H1 (cell line): ENCODE data around the gene TBC1D9. TPM values are rescaled to one million over a fixed set of nuclear protein-coding genes. Genes with fewer than 3 reads are reported as not detected.

Experiments used
- CTCF ChIA-PET: fragments of 300-600 bp; sonication (Branson Sonifier 250); formaldehyde crosslinking; loops from one replicate; lab custom pipeline; 2021; ENCODE audit not compliant: partially characterized antibody; lab: Charles Lee
- POLR2A ChIA-PET: fragments of 300-600 bp; sonication (Branson Sonifier 250); formaldehyde crosslinking; loops from one replicate; lab custom pipeline; 2021; ENCODE audit warnings: inconsistent platforms; ENCODE audit not compliant: partially characterized antibody; lab: Charles Lee
- DNase-seq, 2 experiments: peaks; one replicate each; pipeline versions ENCODE4 v3.0.0 to v3.0.0-alpha.2; 2010 to 2022; ENCODE audit warnings: low spot score in 2 of 2, low read depth in 1 of 2, mixed read lengths in 1 of 2
- FAIRE-seq: peaks from 2 replicates; lab custom pipeline; 2011; peaks lifted over from hg19 to GRCh38; lab: Jason Lieb, UNC
- H2AFZ ChIP-seq: 2 replicates; pipeline ENCODE4 v1.8.1; 2012; ENCODE audit warnings: low read length, inconsistent platforms
- H2AK5ac ChIP-seq: 2 replicates; pipeline ENCODE4 v1.6.1; 2013; ENCODE audit warnings: low read depth, low read length
- H2BK120ac ChIP-seq: replicated peaks from 2 replicates; pipeline ENCODE3; 2013; ENCODE audit warnings: low read depth, low read length, inconsistent platforms
- H2BK12ac ChIP-seq: 2 replicates; pipeline ENCODE4 v1.6.1; 2013; ENCODE audit warnings: low read depth, low read length
- H2BK15ac ChIP-seq: 2 replicates; pipeline ENCODE4 v1.6.1; 2013; ENCODE audit warnings: low read length
- H2BK20ac ChIP-seq: 2 replicates; pipeline ENCODE4 v1.6.1; 2013; ENCODE audit warnings: low read length
- H2BK5ac ChIP-seq: 2 replicates; pipeline ENCODE4 v1.6.1; 2013; ENCODE audit warnings: low read depth, low read length
- H3K14ac ChIP-seq: 2 replicates; pipeline ENCODE4 v1.6.1; 2013; ENCODE audit warnings: inconsistent platforms; ENCODE audit not compliant: insufficient read length
- H3K18ac ChIP-seq: 2 replicates; pipeline ENCODE4 v1.6.1; 2013; ENCODE audit warnings: low read length; ENCODE audit errors: extremely low read depth
- H3K23ac ChIP-seq: 2 replicates; pipeline ENCODE4 v1.6.1; 2013; ENCODE audit warnings: inconsistent platforms; ENCODE audit not compliant: insufficient read length
- H3K23me2 ChIP-seq: 2 replicates; pipeline ENCODE4 v1.6.1; 2013; ENCODE audit warnings: low read depth, low read length
- H3K27ac ChIP-seq: 2 replicates; pipeline ENCODE4 v1.6.1; 2011; ENCODE audit warnings: low read depth, low read length, inconsistent platforms
- H3K27me3 ChIP-seq, 4 experiments: replicated peaks in 1 of 4; 1 replicate in 1 of 4; 2 replicates in 3 of 4; pipeline versions ENCODE4 v1.6.1 to v1.8.1; 2011 to 2013; ENCODE audit warnings: low read length in 3 of 4, mild to moderate bottlenecking in 3 of 4, inconsistent platforms in 2 of 4, mixed read lengths in 2 of 4, moderate library complexity in 1 of 4; ENCODE audit not compliant: control insufficient read depth in 3 of 4, insufficient read depth in 3 of 4; ENCODE audit errors: extremely low read depth in 1 of 4
- H3K36me3 ChIP-seq, 4 experiments: 2 replicates each; pipeline versions ENCODE4 v1.6.1 to v1.8.1; 2011 to 2013; ENCODE audit warnings: mild to moderate bottlenecking in 4 of 4, low read length in 3 of 4, moderate library complexity in 2 of 4, control low read depth in 1 of 4, inconsistent platforms in 1 of 4; ENCODE audit not compliant: insufficient read depth in 4 of 4, control insufficient read depth in 2 of 4
- H3K4ac ChIP-seq: replicated peaks from 2 replicates; pipeline ENCODE3; 2013; ENCODE audit warnings: low read length, low read depth, mixed read lengths, inconsistent platforms; ENCODE audit not compliant: insufficient read length
- H3K4me1 ChIP-seq, 4 experiments: replicated peaks in 1 of 4; 1 replicate in 1 of 4; 2 replicates in 3 of 4; pipeline versions ENCODE4 v1.6.1 to v1.8.1; 2011 to 2013; ENCODE audit warnings: low read length in 3 of 4, inconsistent platforms in 2 of 4, mixed read lengths in 1 of 4; ENCODE audit not compliant: insufficient read depth in 4 of 4, control insufficient read depth in 3 of 4
- H3K4me2 ChIP-seq, 2 experiments: 2 replicates each; pipeline versions ENCODE4 v1.6.1 to v1.8.1; 2011 to 2013; ENCODE audit warnings: low read depth in 2 of 2, low read length in 2 of 2, control low read depth in 1 of 2, inconsistent platforms in 1 of 2, mild to moderate bottlenecking in 1 of 2; ENCODE audit not compliant: insufficient read depth in 1 of 2
- H3K4me3 ChIP-seq, 4 experiments: fragments of 200-600, 300-600 bp in 1 of 4; sonication (generic), shearing (Covaris generic), sonication (Bioruptor Twin) in 1 of 4; 2 replicates each; pipeline versions ENCODE4 v1.5.1 to v1.8.1; 2011 to 2016; ENCODE audit warnings: low read length in 4 of 4, low read depth in 3 of 4, control low read depth in 2 of 4, inconsistent platforms in 2 of 4, mild to moderate bottlenecking in 2 of 4, mixed read lengths in 1 of 4, moderate library complexity in 1 of 4; ENCODE audit not compliant: insufficient read depth in 2 of 4; ENCODE audit errors: extremely low read depth in 1 of 4
- H3K56ac ChIP-seq: replicated peaks from 2 replicates; pipeline ENCODE3; 2013; ENCODE audit warnings: low read depth, mild to moderate bottlenecking, mixed read lengths, low read length, inconsistent platforms; ENCODE audit not compliant: insufficient read length
- H3K79me1 ChIP-seq: 2 replicates; pipeline ENCODE4 v1.6.1; 2013; ENCODE audit warnings: low read depth, low read length, control low read depth
- H3K79me2 ChIP-seq, 2 experiments: 2 replicates each; pipeline versions ENCODE4 v1.6.1 to v1.8.1; 2012 to 2013; ENCODE audit warnings: low read length in 2 of 2, mild to moderate bottlenecking in 2 of 2, inconsistent platforms in 1 of 2; ENCODE audit not compliant: insufficient read depth in 2 of 2, control insufficient read depth in 1 of 2
- H3K9ac ChIP-seq, 4 experiments: replicated peaks in 1 of 4; 1 replicate in 1 of 4; 2 replicates in 3 of 4; pipeline versions ENCODE4 v1.6.1 to v1.8.1; 2011 to 2013; ENCODE audit warnings: low read depth in 3 of 4, low read length in 3 of 4, control low read depth in 2 of 4, mild to moderate bottlenecking in 2 of 4, moderate library complexity in 2 of 4, inconsistent platforms in 1 of 4; ENCODE audit errors: extremely low read depth in 1 of 4
- H3K9me3 ChIP-seq, 2 experiments: 2 replicates each; pipeline versions ENCODE4 v1.6.1 to v1.8.1; 2012 to 2013; ENCODE audit warnings: mild to moderate bottlenecking in 2 of 2, moderate library complexity in 2 of 2, control low read depth in 1 of 2, inconsistent platforms in 1 of 2, low read depth in 1 of 2, low read length in 1 of 2, mixed read lengths in 1 of 2; ENCODE audit not compliant: insufficient read depth in 2 of 2
- H4K20me1 ChIP-seq, 2 experiments: replicated peaks in 1 of 2; 2 replicates each; pipeline versions ENCODE3 to v1.8.1; 2011 to 2013; ENCODE audit warnings: inconsistent platforms in 2 of 2, low read length in 2 of 2, mild to moderate bottlenecking in 1 of 2; ENCODE audit not compliant: insufficient read depth in 2 of 2, control insufficient read depth in 1 of 2
- H4K5ac ChIP-seq: 2 replicates; pipeline ENCODE4 v1.6.1; 2013; ENCODE audit warnings: low read length, low read depth, mixed read lengths, inconsistent platforms; ENCODE audit not compliant: insufficient read length
- H4K8ac ChIP-seq: 2 replicates; pipeline ENCODE4 v1.8.0; 2013; ENCODE audit warnings: mild to moderate bottlenecking, moderate library complexity, low read length, inconsistent platforms; ENCODE audit not compliant: insufficient read depth; ENCODE audit errors: extremely low read depth
- H4K91ac ChIP-seq: replicated peaks from 2 replicates; pipeline ENCODE3; 2013; ENCODE audit warnings: low read length, mixed read lengths, inconsistent platforms; ENCODE audit not compliant: insufficient read length
- HDAC6 ChIP-seq: IDR thresholded peaks from one replicate; pipeline ENCODE4 v1.7.1; 2012; ENCODE audit warnings: low read depth, mild to moderate bottlenecking, inconsistent platforms, low read length, moderate library complexity
- RXRA ChIP-seq: IDR thresholded peaks from 2 replicates; pipeline ENCODE4 v1.6.1; 2011; ENCODE audit warnings: low read depth, mild to moderate bottlenecking, low read length, moderate library complexity; ENCODE audit not compliant: insufficient read depth
- WGBS, 2 experiments: shearing (Covaris generic) in 1 of 2; methylation state at CpG; one replicate each; pipeline versions ENCODE4 v1.1.6 to v1.1.7; 2013 to 2015; ENCODE audit warnings: low lambda C conversion rate in 2 of 2, mixed read lengths in 2 of 2, inconsistent platforms in 1 of 2, low coverage in 1 of 2, missing lambda C conversion rate in 1 of 2; ENCODE audit not compliant: insufficient replicate concordance in 2 of 2, insufficient coverage in 1 of 2, insufficient read length in 1 of 2; ENCODE audit errors: extremely low coverage in 1 of 2, missing lambda C conversion rate in 1 of 2; 5-methylcytosine and 5-hydroxymethylcytosine counted together
- polyA plus RNA-seq, 7 experiments: library from polyadenylated mRNA; depleted of rRNA in 3 of 7; stranded (reverse) in 5 of 7; unstranded in 2 of 7; fragments of >200 nt in 5 of 7; fragments of 200-250 nt in 2 of 7; gene quantifications; 1 replicate in 5 of 7; 2 replicates in 1 of 7; 4 replicates in 1 of 7; pipeline versions ENCODE4 v1.2.1 to v1.2.3, GENCODE V29; 2011 to 2013; ENCODE audit warnings: missing spikeins in 2 of 7, mixed read lengths in 2 of 7
- total RNA-seq: library from RNA; stranded (reverse); fragmentation: NEBNext Ultra II Directional; extraction: Animal tissue kit (Norgen Biotek cat#: 25700); gene quantifications from 2 replicates; pipeline ENCODE4 v1.2.1, GENCODE V29; 2021

TBC1D9 gene
- total and polyA plus RNA-seq, 2 of the 8 experiments (the other 6 are each of a cell fraction or from before 2014, with no cell fraction given): 0.94 to 1.0 TPM

DNA sequence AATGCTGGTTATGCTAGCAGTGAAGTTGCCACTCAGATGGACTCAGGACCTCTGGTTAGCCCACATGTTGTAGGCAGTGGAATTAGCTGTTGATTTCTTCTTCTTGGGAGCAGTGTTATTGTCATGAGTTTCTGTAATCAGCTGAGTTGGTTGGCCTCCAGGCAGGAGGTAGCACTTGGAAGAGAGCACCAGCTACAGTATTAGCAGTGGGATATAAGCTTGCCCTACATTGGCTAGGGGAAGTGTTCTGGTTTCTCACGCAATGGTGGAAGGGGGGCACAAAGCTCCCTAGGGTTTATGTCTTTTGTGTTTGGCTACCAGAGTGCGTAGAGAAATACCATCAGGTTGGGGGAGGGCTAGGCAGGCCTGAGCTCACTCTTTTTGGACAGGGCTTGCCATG lies 153.5 kb downstream of the TBC1D9 start:
- FAIRE-seq: no peak
- Histone ChIP-seq H3K4me1 (no peaks in the 10 kb centered on the region), H2BK120ac (no peak overlapping the region), H3K14ac (no peak overlapping the region), H3K23ac (no peak overlapping the region), H2BK12ac (no peak overlapping the region), H4K91ac (no peak overlapping the region), H3K9ac (no peak overlapping the region), H3K36me3 (no peaks in the 10 kb centered on the region), H2BK20ac (no peak overlapping the region), H4K5ac (no peak overlapping the region), H3K9me3 (no peaks in the 10 kb centered on the region), H3K4me2 (no peak overlapping the region)
- 81% methylated on average over 2 of the region's 2 CpGs; no CpG with 5 or more reads in 1 of the 2 experiments for WGBS, 2 experiments
- CTCF ChIA-PET: interaction anchor here (1.2 to 3.6 kb wide), 6 partner anchors 8 to 281 kb away, joined by 3 to 25 read pairs (median 4); no protein-coding TSS in a partner anchor
- TF ChIP-seq RXRA (no peak), HDAC6 (no peak)
- TF ChIP-seq, all 59 proteins: peak for 0
- POLR2A ChIA-PET: no interaction called here
- Histone ChIP-seq H2AK5ac (no peak overlapping the region), H4K8ac (no peak overlapping the region), H3K79me2 (no peaks in the 10 kb centered on the region), H4K20me1 (no peaks in the 10 kb centered on the region), H3K27me3 (no peaks in the 10 kb centered on the region), H2BK5ac (no peak overlapping the region), H2BK15ac (no peak overlapping the region), H3K4me3 (no peak overlapping the region), H3K23me2 (no peaks in the 10 kb centered on the region), H3K56ac (no peak overlapping the region), H2AFZ (no peak overlapping the region; the same call in 1 of the 2 replicates), H3K79me1 (no peaks in the 10 kb centered on the region; the same call in 1 of the 2 replicates), H3K4ac (no peak overlapping the region), H3K18ac (no peak overlapping the region; the same call in 1 of the 2 replicates), H3K27ac (no peak overlapping the region)
- DNase-seq: no peak
